ENCODE data around the gene BMPR2.

GRCh38 chr2:202408546-202409140 is 32.5 kb downstream of the BMPR2 start:
- TF ChIP-seq CTCF (IDR thresholded peaks at IDR 0.05; ENCODE audit: low read depth, low read length, missing input control) = no peak
- no peak for TF ChIP-seq TAF1 (conservative IDR thresholded peaks at IDR 0.05)
- no peak for TF ChIP-seq REST (IDR thresholded peaks at IDR 0.05)
- no peak for TF ChIP-seq FOXA1 (IDR thresholded peaks at IDR 0.05)
- TF ChIP-seq, protein P1, sequence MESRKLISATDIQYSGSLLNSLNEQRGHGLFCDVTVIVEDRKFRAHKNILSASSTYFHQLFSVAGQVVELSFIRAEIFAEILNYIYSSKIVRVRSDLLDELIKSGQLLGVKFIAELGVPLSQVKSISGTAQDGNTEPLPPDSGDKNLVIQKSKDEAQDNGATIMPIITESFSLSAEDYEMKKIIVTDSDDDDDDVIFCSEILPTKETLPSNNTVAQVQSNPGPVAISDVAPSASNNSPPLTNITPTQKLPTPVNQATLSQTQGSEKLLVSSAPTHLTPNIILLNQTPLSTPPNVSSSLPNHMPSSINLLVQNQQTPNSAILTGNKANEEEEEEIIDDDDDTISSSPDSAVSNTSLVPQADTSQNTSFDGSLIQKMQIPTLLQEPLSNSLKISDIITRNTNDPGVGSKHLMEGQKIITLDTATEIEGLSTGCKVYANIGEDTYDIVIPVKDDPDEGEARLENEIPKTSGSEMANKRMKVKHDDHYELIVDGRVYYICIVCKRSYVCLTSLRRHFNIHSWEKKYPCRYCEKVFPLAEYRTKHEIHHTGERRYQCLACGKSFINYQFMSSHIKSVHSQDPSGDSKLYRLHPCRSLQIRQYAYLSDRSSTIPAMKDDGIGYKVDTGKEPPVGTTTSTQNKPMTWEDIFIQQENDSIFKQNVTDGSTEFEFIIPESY (IDR thresholded peaks at IDR 0.05) = no peak
- no peak for TF ChIP-seq RAD21 (IDR thresholded peaks at IDR 0.05)
- TF ChIP-seq, protein P2, sequence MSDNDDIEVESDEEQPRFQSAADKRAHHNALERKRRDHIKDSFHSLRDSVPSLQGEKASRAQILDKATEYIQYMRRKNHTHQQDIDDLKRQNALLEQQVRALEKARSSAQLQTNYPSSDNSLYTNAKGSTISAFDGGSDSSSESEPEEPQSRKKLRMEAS (IDR thresholded peaks at IDR 0.05) = no peak
- no peak for TF ChIP-seq JUND (IDR thresholded peaks at IDR 0.05)
- no peak for TF ChIP-seq ATF3 (IDR thresholded peaks at IDR 0.05)
- TF ChIP-seq SP1 (IDR thresholded peaks at IDR 0.05) = no peak
- TF ChIP-seq GABPA (IDR thresholded peaks at IDR 0.05 in 1 of 2, conservative IDR thresholded peaks at IDR 0.05 in 1 of 2) = no peak

All from liver (tissue), 3 donors.